ENCODE results near the gene CDK11B.

- TF ChIP-seq CTCF (conservative IDR thresholded peaks at IDR 0.05; ENCODE audit: low read depth, low read length) (no peak), EZH2phosphoT487 (IDR thresholded peaks at IDR 0.05; ENCODE audit: borderline replicate concordance, low read length) (no peak), EZH2 (IDR thresholded peaks at IDR 0.05; ENCODE audit: low read length, unreplicated experiment) (no peak)
These were observed 26.9 kb downstream of the CDK11B start, which contains the start of gene MMP23B for GRCh38 chr1:1631782-1632420.

Data from PC-3 (cell line).